ENCODE measurements around the gene STOML3. TPM values are rescaled to one million over a fixed set of nuclear protein-coding genes. Genes with fewer than 3 reads are reported as not detected.

STOML3 gene
- total and polyA plus RNA-seq, 7 donors = 0.03 to 0.60 (median 0.23) TPM; not detected in 4

DNA sequence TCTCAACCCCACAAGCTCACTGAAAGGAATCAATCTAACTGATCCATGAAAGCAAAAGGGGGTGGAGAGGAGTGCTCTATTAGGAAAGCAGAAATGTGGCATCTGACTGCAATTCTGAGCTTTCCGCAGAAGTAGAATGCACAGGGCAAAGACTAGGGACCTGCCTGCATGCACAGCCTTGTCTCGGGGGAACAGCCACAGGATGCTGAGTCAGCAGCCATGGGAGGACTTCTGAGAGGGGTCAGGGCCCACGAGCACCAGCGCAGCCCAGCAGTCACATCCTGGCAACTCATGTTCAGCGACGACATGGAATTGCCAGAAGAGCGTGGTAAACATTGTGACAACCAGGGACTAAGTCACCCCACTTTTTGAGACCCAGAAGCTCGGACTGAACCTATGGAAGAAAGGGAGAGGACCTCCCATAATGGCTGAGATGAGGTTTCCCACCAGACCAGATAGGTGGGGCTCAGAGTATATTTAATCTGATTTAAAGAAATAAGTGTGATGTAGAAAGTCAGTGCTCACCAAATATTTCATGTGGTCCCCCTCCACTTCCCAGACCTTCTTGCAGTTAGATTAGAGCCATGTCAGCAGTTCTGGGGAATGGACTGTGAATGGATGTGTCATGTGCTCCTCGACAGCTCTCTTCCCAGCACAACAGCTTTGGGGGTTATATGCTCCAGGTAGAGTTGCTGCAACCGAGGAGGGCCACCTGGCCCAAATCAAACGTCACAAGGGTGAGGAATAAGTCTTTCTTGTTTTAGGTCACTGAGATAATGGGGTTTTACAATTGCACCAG is 32.6 kb downstream of the STOML3 start:
- no peaks in the 10 kb centered on the region for H3K27me3 ChIP-seq
- no peak overlapping the region for H3K4me3 ChIP-seq
- H3K9me3 ChIP-seq = no peaks in the 10 kb centered on the region
- TF ChIP-seq, protein P1, sequence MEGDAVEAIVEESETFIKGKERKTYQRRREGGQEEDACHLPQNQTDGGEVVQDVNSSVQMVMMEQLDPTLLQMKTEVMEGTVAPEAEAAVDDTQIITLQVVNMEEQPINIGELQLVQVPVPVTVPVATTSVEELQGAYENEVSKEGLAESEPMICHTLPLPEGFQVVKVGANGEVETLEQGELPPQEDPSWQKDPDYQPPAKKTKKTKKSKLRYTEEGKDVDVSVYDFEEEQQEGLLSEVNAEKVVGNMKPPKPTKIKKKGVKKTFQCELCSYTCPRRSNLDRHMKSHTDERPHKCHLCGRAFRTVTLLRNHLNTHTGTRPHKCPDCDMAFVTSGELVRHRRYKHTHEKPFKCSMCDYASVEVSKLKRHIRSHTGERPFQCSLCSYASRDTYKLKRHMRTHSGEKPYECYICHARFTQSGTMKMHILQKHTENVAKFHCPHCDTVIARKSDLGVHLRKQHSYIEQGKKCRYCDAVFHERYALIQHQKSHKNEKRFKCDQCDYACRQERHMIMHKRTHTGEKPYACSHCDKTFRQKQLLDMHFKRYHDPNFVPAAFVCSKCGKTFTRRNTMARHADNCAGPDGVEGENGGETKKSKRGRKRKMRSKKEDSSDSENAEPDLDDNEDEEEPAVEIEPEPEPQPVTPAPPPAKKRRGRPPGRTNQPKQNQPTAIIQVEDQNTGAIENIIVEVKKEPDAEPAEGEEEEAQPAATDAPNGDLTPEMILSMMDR (IDR thresholded peaks at IDR 0.05) = no peak
- TF ChIP-seq POLR2AphosphoS5 (IDR thresholded peaks at IDR 0.05) = no peak
- TF ChIP-seq EP300 (IDR thresholded peaks at IDR 0.05) = no peak
- TF ChIP-seq POLR2A (IDR thresholded peaks at IDR 0.05) = no peak
- H3K27ac ChIP-seq = no peak overlapping the region
- WGBS, 2 donors = 89 to 91% methylated on average over 11 of the region's 11 CpGs
- no peaks in the 10 kb centered on the region for H3K36me3 ChIP-seq
- DNase-seq = no peak
- intact Hi-C loops (cut with DNase I) = no loop called here
- no peaks in the 10 kb centered on the region for H3K4me1 ChIP-seq

DNA sequence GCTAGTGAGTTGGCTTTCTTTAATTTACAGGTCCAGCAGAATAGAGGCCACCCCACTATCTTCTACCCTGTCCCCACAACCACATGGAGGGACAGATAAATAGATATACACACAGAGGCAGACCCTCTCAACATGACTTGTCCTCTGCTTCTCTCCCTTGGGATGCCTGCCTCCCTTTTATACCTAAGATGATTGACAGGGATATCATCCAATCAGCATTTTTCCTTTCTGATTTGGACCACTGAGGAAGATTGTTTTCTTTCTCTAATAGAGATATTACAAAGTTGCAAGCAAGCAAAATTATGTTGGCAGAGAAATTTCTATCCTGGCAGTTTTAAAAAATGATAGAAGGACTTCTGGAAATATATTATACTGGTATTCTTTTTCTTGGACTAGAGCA is 35.8 kb downstream of the STOML3 start:
- no peak for DNase-seq
- intact Hi-C loops (cut with DNase I) = no loop called here
- TF ChIP-seq EP300 (IDR thresholded peaks at IDR 0.05) = no peak

GRCh38 chr13:38954291-38954690 is 36.3 kb downstream of the STOML3 start:
- Histone ChIP-seq H3K36me3 (no peaks in the 10 kb centered on the region), H3K4me1 (no peaks in the 10 kb centered on the region), H3K9me3 (no peaks in the 10 kb centered on the region), H3K27me3 (no peaks in the 10 kb centered on the region), H3K27ac (no peak overlapping the region), H3K4me3 (no peak overlapping the region)
- no peak for TF ChIP-seq POLR2AphosphoS5 (IDR thresholded peaks at IDR 0.05)
- TF ChIP-seq, protein P1 (IDR thresholded peaks at IDR 0.05) = no peak
- no peak for TF ChIP-seq POLR2A (IDR thresholded peaks at IDR 0.05)
- no peak for TF ChIP-seq EP300 (IDR thresholded peaks at IDR 0.05)
- intact Hi-C loops (cut with DNase I) = no loop called here
- WGBS, 2 donors = 69 to 76% methylated on average over 2 of the region's 2 CpGs
- no peak for DNase-seq

More for the DNA sequence above, 35.8 kb downstream of the STOML3 start:
- H3K9me3 ChIP-seq = no peaks in the 10 kb centered on the region
- H3K27ac ChIP-seq = no peak overlapping the region
- H3K27me3 ChIP-seq = no peaks in the 10 kb centered on the region
- H3K4me1 ChIP-seq = no peaks in the 10 kb centered on the region
- no peak overlapping the region for H3K4me3 ChIP-seq
- H3K36me3 ChIP-seq = no peaks in the 10 kb centered on the region

GRCh38 chr13:38952827-38953226 is 37.8 kb downstream of the STOML3 start:
- H3K9me3 ChIP-seq = no peaks in the 10 kb centered on the region

DNA sequence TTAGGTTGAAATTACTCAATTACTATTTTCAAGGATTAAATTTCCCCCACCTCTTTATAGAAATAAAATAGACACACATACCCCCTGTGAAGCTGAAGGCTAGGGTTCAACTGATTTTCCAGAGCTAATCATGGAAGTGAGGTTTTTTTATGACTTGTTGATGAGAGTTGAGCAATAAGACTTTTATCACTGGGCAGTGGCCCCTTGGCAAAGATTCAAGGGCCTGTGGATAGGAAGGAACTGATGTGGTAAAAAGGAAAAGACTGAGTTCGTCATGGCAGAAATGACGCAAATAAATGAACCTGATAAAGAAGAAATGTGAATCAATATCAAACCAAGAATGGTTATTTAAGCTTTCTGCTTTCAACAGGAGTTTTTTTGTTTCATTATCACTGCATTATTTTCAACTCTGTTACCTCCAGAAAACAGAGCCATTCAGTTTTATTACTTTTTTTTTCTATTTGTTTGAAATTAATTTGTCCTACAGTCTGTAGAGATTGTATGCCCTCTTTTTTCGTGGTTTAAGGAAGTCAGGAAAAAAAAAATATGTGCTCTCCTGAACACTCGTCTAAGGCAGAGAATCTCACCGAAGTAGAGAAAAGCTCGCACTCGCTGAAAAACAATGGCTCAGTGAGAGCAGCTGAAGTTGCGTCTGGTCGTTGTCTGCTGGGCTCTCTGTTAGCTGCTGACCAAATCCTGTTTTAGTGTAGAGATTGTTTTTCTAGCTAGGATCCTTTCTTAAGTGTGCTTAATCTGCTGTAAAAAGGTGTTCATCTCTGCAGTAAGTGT is 38.9 kb downstream of the STOML3 start:
- TF ChIP-seq POLR2A (IDR thresholded peaks at IDR 0.05) = no peak
- H3K27ac ChIP-seq = no peak overlapping the region
- H3K4me1 ChIP-seq = no peaks in the 10 kb centered on the region
- WGBS, 2 donors = 44 to 47% methylated on average over 9 of the region's 9 CpGs
- no peak overlapping the region for H3K4me3 ChIP-seq
- intact Hi-C loops (cut with DNase I) = no loop called here
- no peaks in the 10 kb centered on the region for H3K36me3 ChIP-seq
- DNase-seq = no peak
- no peaks in the 10 kb centered on the region for H3K9me3 ChIP-seq
- no peaks in the 10 kb centered on the region for H3K27me3 ChIP-seq

More at GRCh38 chr13:38952827-38953226, 37.8 kb downstream of the STOML3 start:
- H3K27ac ChIP-seq = no peak overlapping the region
- TF ChIP-seq POLR2A (IDR thresholded peaks at IDR 0.05) = no peak
- no peak for TF ChIP-seq POLR2AphosphoS5 (IDR thresholded peaks at IDR 0.05)
- TF ChIP-seq, protein P1 (IDR thresholded peaks at IDR 0.05) = no peak
- no peak for TF ChIP-seq EP300 (IDR thresholded peaks at IDR 0.05)
- DNase-seq = no peak
- no peaks in the 10 kb centered on the region for H3K27me3 ChIP-seq
- no peak overlapping the region for H3K4me3 ChIP-seq
- intact Hi-C loops (cut with DNase I) = no loop called here
- no peaks in the 10 kb centered on the region for H3K4me1 ChIP-seq
- no peaks in the 10 kb centered on the region for H3K36me3 ChIP-seq
- 77 to 78% methylated on average over 1 of the region's 1 CpG for WGBS, 2 donors
